A549 treated with RU486 at 1 μM for 4 hours (cell line): Measurements from ENCODE around the gene HTR3B. TPM values are rescaled to one million over a fixed set of nuclear protein-coding genes. Genes with fewer than 3 reads are reported as not detected.

Source experiments
- total RNA-seq: library from RNA; stranded (reverse); fragments of 200-300 nt; extraction: Qiagen RNA extraction; gene quantifications from 5 replicates; pipeline ENCODE4 v1.2.3, GENCODE V29; 2022; ENCODE audit warnings: low read depth

The HTR3B gene
- not detected in 5 replicates for total RNA-seq

DNA sequence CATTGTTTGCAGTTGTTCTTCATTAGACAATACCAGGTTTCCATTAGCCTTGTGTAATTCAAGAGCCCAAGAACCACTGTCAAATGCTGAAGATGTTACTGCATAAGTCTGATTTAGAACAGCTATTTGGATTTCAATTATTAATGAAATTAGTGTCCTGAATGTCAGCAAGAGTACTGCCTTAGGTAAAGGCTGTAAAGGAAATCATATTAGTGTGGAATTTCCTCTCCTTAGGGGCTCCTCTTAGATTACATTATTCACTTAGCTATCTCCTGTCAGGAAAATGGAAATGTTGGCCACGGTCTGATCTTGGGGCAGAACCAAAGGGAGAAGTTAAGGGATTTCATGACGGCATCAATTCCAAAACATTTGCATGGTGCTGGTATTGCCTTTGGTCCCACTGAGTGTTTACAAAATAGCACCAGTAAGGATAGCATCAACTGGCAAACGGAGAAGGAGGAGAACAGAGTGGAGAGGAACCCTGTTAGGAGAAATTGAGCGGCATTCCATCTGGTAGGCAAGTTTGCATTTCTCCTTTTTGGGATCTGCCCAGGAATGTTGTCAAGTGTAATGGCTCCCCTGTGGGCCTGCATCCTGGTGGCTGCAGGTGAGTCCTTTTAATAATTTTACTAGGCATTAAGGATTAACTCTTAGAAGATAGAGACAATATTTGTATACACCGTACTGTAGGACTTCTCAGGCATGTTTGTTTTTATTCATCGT is at the start of gene HTR3B:
HTR3B (plus strand) TSS at position 418 of the 723 bp plus-strand sequence; CDS start at position 556, 138 bp downstream.

GRCh38 chr11:113875234-113876073 is 29.1 kb upstream of the HTR3B start, which contains the start of gene USP28:
TSS of gene USP28 (minus strand) at chr11:113875572. CDS start at chr11:113875501, 71 bp downstream.

GRCh38 chr11:113974741-113975470 is 70.3 kb downstream of the HTR3B start, which contains the start of gene HTR3A:
TSS of gene HTR3A (plus strand) at chr11:113975108. CDS start at chr11:113975326, 218 bp downstream.

Other genes with a start within 250 kb of the HTR3B start
- gene TMPRSS5, start 198.5 kb upstream of the HTR3B start, total RNA-seq = 0.07 to 0.20 TPM (median 0.12 TPM) in 4 of 5 replicates, not detected in the other
- gene ZW10, start 131.1 kb upstream of the HTR3B start, total RNA-seq = 9.3 to 13.5 TPM (median 13.3 TPM) in 5 replicates
- not detected in 5 replicates for gene CLDN25, start 125.0 kb upstream of the HTR3B start, total RNA-seq
- 12.8 to 18.0 TPM (median 16.3 TPM) in 5 replicates for gene USP28, start 29.2 kb upstream of the HTR3B start, total RNA-seq
- not detected in 5 replicates for gene HTR3A, start 70.3 kb downstream of the HTR3B start, total RNA-seq
- not detected in 5 replicates for gene ZBTB16, start 154.9 kb downstream of the HTR3B start, total RNA-seq